ENCODE measurements around the gene DBN1. TPM values are rescaled to one million over a fixed set of nuclear protein-coding genes. Genes with fewer than 3 reads are reported as not detected.

Gene DBN1
- total and polyA plus RNA-seq, 2 experiments from 2014 or later: 106 to 290 TPM

- peaks cover 49% of the 10 kb centered on the region for H3K4me1 Mint-ChIP-seq
- H3K4me3 Mint-ChIP-seq: peak overlapping the region; percentile 83
- Histone ChIP-seq H3K79me2 (replicated peaks; ENCODE audit: insufficient read depth) (peaks cover 50% of the 10 kb centered on the region), H3K36me3 (ENCODE audit: insufficient read depth) (peaks cover 21% of the 10 kb centered on the region), H3K27ac (ENCODE audit: low read depth) (peak overlapping the region; percentile 90; the same call in 1 of the 2 replicates), H3K4me1 (ENCODE audit: insufficient read depth) (peaks cover 54% of the 10 kb centered on the region), H3K27me3 (ENCODE audit: insufficient read depth) (no peaks in the 10 kb centered on the region), H3K9me2 (ENCODE audit: insufficient read depth) (no peaks in the 10 kb centered on the region), H3F3A (replicated peaks; ENCODE audit: low read depth) (peaks cover 39% of the 10 kb centered on the region), H3K4me2 (peak overlapping the region; percentile 92), H2AFZ (no peak overlapping the region), H4K20me1 (replicated peaks; ENCODE audit: insufficient read depth) (peaks cover 39% of the 10 kb centered on the region), H3K4me3 (peak overlapping the region; percentile 97)
- DNase-seq (ENCODE audit: low spot score) (no peak), ATAC-seq (no peak)
- peaks cover 30% of the 10 kb centered on the region for H3K27me3 Mint-ChIP-seq (ENCODE audit: insufficient read depth, low read depth, poor library complexity)
- H3K27ac Mint-ChIP-seq: peak overlapping the region; percentile 91
- H3K9me3 Mint-ChIP-seq: peaks cover 3% of the 10 kb centered on the region
- H3K36me3 Mint-ChIP-seq (ENCODE audit: low read depth): peaks cover 61% of the 10 kb centered on the region
- TF ChIP-seq ZNF462 (CRISPR knock-in tag; IDR thresholded peaks at IDR 0.05) (no peak), POLR2AphosphoS5 (IDR thresholded peaks at IDR 0.05; ENCODE audit: low read depth) (0 out of 2 replicates have a peak, but pooled peaks have one; percentile 7), ZNF331 (CRISPR knock-in tag; IDR thresholded peaks at IDR 0.05; ENCODE audit: low read depth) (no peak), NANOG (IDR thresholded peaks at IDR 0.05; ENCODE audit: borderline replicate concordance) (no peak), CREB1 (CRISPR knock-in tag; IDR thresholded peaks at IDR 0.05; ENCODE audit: low read depth) (no peak), EZH2phosphoT487 (IDR thresholded peaks at IDR 0.05; ENCODE audit: unreplicated experiment) (no peak), JUNB (IDR thresholded peaks at IDR 0.05; ENCODE audit: unreplicated experiment) (no peak)
Observed at GRCh38 chr5:177470759-177471536, 2.5 kb downstream of the DBN1 start.
